GM23338 (cell line): ENCODE results near the gene ZNF222. TPM values are rescaled to one million over a fixed set of nuclear protein-coding genes. Genes with fewer than 3 reads are reported as not detected.

Experiments
- ATAC-seq: fragments of 200-7000 bp; cut with Tn5 transposase; 3 replicates; pipeline ENCODE4 v1.9.1; 2020
- DNase-seq: peaks from one replicate; pipeline ENCODE4 v3.0.0-alpha.2; 2015; ENCODE audit warnings: low spot score
- H2AFZ ChIP-seq: fragments of 200-600 bp; sonication (generic); 2 replicates; pipeline ENCODE4 v1.8.0; 2016; ENCODE audit warnings: antibody characterized with exemption, mild to moderate bottlenecking, moderate library complexity
- H3F3A ChIP-seq: fragments of 200-600 bp; sonication (generic); replicated peaks from 2 replicates; pipeline ENCODE4 v1.8.0; 2017; ENCODE audit warnings: antibody characterized with exemption, mixed run types, low read depth
- H3K27ac ChIP-seq: fragments of 200-600 bp; sonication (generic); 2 replicates; pipeline ENCODE4 v1.6.1; 2016; ENCODE audit warnings: low read depth
- H3K27me3 ChIP-seq: fragments of 200-600 bp; sonication (generic); 2 replicates; pipeline ENCODE4 v1.8.0; 2016; ENCODE audit warnings: mild to moderate bottlenecking, mixed run types, moderate library complexity; ENCODE audit not compliant: insufficient read depth
- H3K36me3 ChIP-seq: fragments of 200-600 bp; sonication (generic); 2 replicates; pipeline ENCODE4 v1.8.0; 2016; ENCODE audit warnings: mild to moderate bottlenecking; ENCODE audit not compliant: insufficient read depth
- H3K4me1 ChIP-seq: fragments of 200-600 bp; sonication (generic); 2 replicates; pipeline ENCODE4 v1.8.0; 2016; ENCODE audit warnings: mild to moderate bottlenecking, moderate library complexity; ENCODE audit not compliant: insufficient read depth
- H3K4me2 ChIP-seq: fragments of 200-600 bp; sonication (generic); 2 replicates; pipeline ENCODE4 v1.7.1; 2017; ENCODE audit warnings: mixed run types
- H3K4me3 ChIP-seq: fragments of 200-600 bp; sonication (generic); 2 replicates; pipeline ENCODE4 v1.6.1; 2016; ENCODE audit warnings: mixed run types
- H3K79me2 ChIP-seq: fragments of 200-600 bp; sonication (generic); replicated peaks from 2 replicates; pipeline ENCODE4 v1.8.0; 2017; ENCODE audit warnings: mild to moderate bottlenecking; ENCODE audit not compliant: insufficient read depth
- H3K9me2 ChIP-seq: fragments of 200-600 bp; sonication (generic); 2 replicates; pipeline ENCODE4 v1.8.0; 2017; ENCODE audit not compliant: insufficient read depth
- H4K20me1 ChIP-seq: fragments of 200-600 bp; sonication (generic); replicated peaks from 2 replicates; pipeline ENCODE4 v1.8.0; 2017; ENCODE audit warnings: mild to moderate bottlenecking; ENCODE audit not compliant: insufficient read depth
- H3K27ac Mint-ChIP-seq: 2 replicates; pipeline ENCODE4 v1.8.0; 2020; ENCODE audit warnings: inconsistent platforms, mild to moderate bottlenecking, moderate library complexity, mixed read lengths
- H3K27me3 Mint-ChIP-seq: 3 replicates; pipeline ENCODE4 v1.8.0; 2022; ENCODE audit warnings: low read depth, mild to moderate bottlenecking, moderate library complexity, mixed read lengths, inconsistent platforms; ENCODE audit not compliant: insufficient read depth, poor library complexity
- H3K36me3 Mint-ChIP-seq: 3 replicates; pipeline ENCODE4 v1.8.0; 2021; ENCODE audit warnings: low read depth, mild to moderate bottlenecking, inconsistent platforms, moderate library complexity, mixed read lengths
- H3K4me1 Mint-ChIP-seq: 3 replicates; pipeline ENCODE4 v1.8.0; 2020; ENCODE audit warnings: mild to moderate bottlenecking, inconsistent platforms, mixed read lengths
- H3K4me3 Mint-ChIP-seq: 3 replicates; pipeline ENCODE4 v1.8.0; 2021; ENCODE audit warnings: moderate library complexity, mild to moderate bottlenecking, inconsistent platforms, mixed read lengths
- H3K9me3 Mint-ChIP-seq: 3 replicates; pipeline ENCODE4 v1.8.0; 2020; ENCODE audit warnings: moderate library complexity, mild to moderate bottlenecking, inconsistent platforms, mixed read lengths
- CREB1 ChIP-seq: fragments of 250-450 bp; sonication (Bioruptor Pico); IDR thresholded peaks from 2 replicates; pipeline ENCODE4 v1.5.0; 2020; ENCODE audit warnings: low read depth, mild to moderate bottlenecking, moderate library complexity
- ETS1 ChIP-seq: IDR thresholded peaks from 2 replicates; pipeline ENCODE4 v1.6.1; 2016; ENCODE audit warnings: antibody characterized with exemption
- EZH2 ChIP-seq: fragments of 200-600 bp; sonication (generic); IDR thresholded peaks from one replicate; pipeline ENCODE4 v1.8.0; 2017; ENCODE audit warnings: antibody characterized with exemption, mild to moderate bottlenecking, low read depth; ENCODE audit not compliant: unreplicated experiment
- EZH2phosphoT487 ChIP-seq: fragments of 200-600 bp; sonication (generic); IDR thresholded peaks from one replicate; pipeline ENCODE4 v1.8.1; 2018; ENCODE audit warnings: antibody characterized with exemption; ENCODE audit not compliant: unreplicated experiment
- JUNB ChIP-seq: IDR thresholded peaks from one replicate; pipeline ENCODE4 v1.6.1; 2016; ENCODE audit warnings: antibody characterized with exemption; ENCODE audit not compliant: unreplicated experiment
- NANOG ChIP-seq: IDR thresholded peaks from 2 replicates; pipeline ENCODE4 v1.6.1; 2016; ENCODE audit warnings: antibody characterized with exemption, borderline replicate concordance
- POLR2AphosphoS5 ChIP-seq: IDR thresholded peaks from 2 replicates; pipeline ENCODE4 v1.6.1; 2016; ENCODE audit warnings: antibody characterized with exemption, low read depth
- STAT1 ChIP-seq: IDR thresholded peaks from one replicate; pipeline ENCODE4 v1.6.1; 2016; ENCODE audit warnings: antibody characterized with exemption; ENCODE audit not compliant: unreplicated experiment
- ZNF114 ChIP-seq: fragments of 250-450 bp; sonication (Bioruptor Pico); IDR thresholded peaks from 2 replicates; pipeline ENCODE4 v1.5.0; 2020; ENCODE audit warnings: mild to moderate bottlenecking, moderate library complexity
- ZNF331 ChIP-seq: fragments of 250-450 bp; sonication (Bioruptor Pico); IDR thresholded peaks from 2 replicates; pipeline ENCODE4 v1.5.0; 2020; ENCODE audit warnings: low read depth, mild to moderate bottlenecking, moderate library complexity
- polyA plus RNA-seq: library from polyadenylated mRNA; unstranded; fragments of >200 nt; fragmentation: Nextera tagmentation; extraction: Ambion mirVana; gene quantifications from 2 replicates; pipeline ENCODE4 v1.2.1, GENCODE V29; 2016
- total RNA-seq: library from RNA; depleted of rRNA; stranded (reverse); fragments of >200 nt; shearing (Covaris generic); gene quantifications from 2 replicates; pipeline ENCODE4 v1.2.3, GENCODE V29; 2014
- TF ChIP-seq, protein P1 (sequence below): IDR thresholded peaks from one replicate; pipeline ENCODE4 v1.6.1; 2018; ENCODE audit warnings: antibody characterized with exemption; ENCODE audit not compliant: unreplicated experiment
- TF ChIP-seq, protein P2 (sequence below), 2 experiments: fragments of 200-600 bp in 1 of 2; sonication (generic) in 1 of 2; conservative IDR thresholded peaks; 2 replicates each; pipeline versions ENCODE4 v1.5.1 to v1.6.1; 2016 to 2017; ENCODE audit warnings: antibody characterized with exemption in 2 of 2, low read depth in 2 of 2, mild to moderate bottlenecking in 2 of 2, moderate library complexity in 1 of 2
- TF ChIP-seq, protein P3 (sequence below): fragments of 250-450 bp; sonication (Bioruptor Pico); IDR thresholded peaks from 2 replicates; pipeline ENCODE4 v1.5.0; 2020; ENCODE audit warnings: mild to moderate bottlenecking, moderate library complexity

The ZNF222 gene
- total and polyA plus RNA-seq, 2 experiments from 2014 or later: 2.3 to 2.6 TPM

GRCh38 chr19:43997631-43998290 is 27.4 kb upstream of the ZNF222 start:
- Mint-ChIP-seq H3K36me3 (peaks cover 34% of the 10 kb centered on the region), H3K4me3 (no peak overlapping the region), H3K27me3 (peaks cover 9% of the 10 kb centered on the region), H3K9me3 (no peaks in the 10 kb centered on the region), H3K27ac (no peak overlapping the region), H3K4me1 (peaks cover 6% of the 10 kb centered on the region; the same call in 2 of the 3 replicates)
- H4K20me1 ChIP-seq: no peaks in the 10 kb centered on the region
- no peak for TF ChIP-seq CREB1 (CRISPR knock-in tag)
- no peak for TF ChIP-seq ZNF114 (CRISPR knock-in tag)
- TF ChIP-seq, protein P1, sequence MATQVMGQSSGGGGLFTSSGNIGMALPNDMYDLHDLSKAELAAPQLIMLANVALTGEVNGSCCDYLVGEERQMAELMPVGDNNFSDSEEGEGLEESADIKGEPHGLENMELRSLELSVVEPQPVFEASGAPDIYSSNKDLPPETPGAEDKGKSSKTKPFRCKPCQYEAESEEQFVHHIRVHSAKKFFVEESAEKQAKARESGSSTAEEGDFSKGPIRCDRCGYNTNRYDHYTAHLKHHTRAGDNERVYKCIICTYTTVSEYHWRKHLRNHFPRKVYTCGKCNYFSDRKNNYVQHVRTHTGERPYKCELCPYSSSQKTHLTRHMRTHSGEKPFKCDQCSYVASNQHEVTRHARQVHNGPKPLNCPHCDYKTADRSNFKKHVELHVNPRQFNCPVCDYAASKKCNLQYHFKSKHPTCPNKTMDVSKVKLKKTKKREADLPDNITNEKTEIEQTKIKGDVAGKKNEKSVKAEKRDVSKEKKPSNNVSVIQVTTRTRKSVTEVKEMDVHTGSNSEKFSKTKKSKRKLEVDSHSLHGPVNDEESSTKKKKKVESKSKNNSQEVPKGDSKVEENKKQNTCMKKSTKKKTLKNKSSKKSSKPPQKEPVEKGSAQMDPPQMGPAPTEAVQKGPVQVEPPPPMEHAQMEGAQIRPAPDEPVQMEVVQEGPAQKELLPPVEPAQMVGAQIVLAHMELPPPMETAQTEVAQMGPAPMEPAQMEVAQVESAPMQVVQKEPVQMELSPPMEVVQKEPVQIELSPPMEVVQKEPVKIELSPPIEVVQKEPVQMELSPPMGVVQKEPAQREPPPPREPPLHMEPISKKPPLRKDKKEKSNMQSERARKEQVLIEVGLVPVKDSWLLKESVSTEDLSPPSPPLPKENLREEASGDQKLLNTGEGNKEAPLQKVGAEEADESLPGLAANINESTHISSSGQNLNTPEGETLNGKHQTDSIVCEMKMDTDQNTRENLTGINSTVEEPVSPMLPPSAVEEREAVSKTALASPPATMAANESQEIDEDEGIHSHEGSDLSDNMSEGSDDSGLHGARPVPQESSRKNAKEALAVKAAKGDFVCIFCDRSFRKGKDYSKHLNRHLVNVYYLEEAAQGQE: no peak
- no peak for TF ChIP-seq EZH2phosphoT487
- TF ChIP-seq, protein P2, sequence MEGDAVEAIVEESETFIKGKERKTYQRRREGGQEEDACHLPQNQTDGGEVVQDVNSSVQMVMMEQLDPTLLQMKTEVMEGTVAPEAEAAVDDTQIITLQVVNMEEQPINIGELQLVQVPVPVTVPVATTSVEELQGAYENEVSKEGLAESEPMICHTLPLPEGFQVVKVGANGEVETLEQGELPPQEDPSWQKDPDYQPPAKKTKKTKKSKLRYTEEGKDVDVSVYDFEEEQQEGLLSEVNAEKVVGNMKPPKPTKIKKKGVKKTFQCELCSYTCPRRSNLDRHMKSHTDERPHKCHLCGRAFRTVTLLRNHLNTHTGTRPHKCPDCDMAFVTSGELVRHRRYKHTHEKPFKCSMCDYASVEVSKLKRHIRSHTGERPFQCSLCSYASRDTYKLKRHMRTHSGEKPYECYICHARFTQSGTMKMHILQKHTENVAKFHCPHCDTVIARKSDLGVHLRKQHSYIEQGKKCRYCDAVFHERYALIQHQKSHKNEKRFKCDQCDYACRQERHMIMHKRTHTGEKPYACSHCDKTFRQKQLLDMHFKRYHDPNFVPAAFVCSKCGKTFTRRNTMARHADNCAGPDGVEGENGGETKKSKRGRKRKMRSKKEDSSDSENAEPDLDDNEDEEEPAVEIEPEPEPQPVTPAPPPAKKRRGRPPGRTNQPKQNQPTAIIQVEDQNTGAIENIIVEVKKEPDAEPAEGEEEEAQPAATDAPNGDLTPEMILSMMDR (conservative IDR thresholded peaks at IDR 0.05; ENCODE audit: low read depth in 2 of 2): no peak
- TF ChIP-seq NANOG: no peak
- TF ChIP-seq ETS1: no peak
- no peak for TF ChIP-seq JUNB
- no peak for TF ChIP-seq EZH2
- TF ChIP-seq POLR2AphosphoS5: no peak
- TF ChIP-seq, protein P3, sequence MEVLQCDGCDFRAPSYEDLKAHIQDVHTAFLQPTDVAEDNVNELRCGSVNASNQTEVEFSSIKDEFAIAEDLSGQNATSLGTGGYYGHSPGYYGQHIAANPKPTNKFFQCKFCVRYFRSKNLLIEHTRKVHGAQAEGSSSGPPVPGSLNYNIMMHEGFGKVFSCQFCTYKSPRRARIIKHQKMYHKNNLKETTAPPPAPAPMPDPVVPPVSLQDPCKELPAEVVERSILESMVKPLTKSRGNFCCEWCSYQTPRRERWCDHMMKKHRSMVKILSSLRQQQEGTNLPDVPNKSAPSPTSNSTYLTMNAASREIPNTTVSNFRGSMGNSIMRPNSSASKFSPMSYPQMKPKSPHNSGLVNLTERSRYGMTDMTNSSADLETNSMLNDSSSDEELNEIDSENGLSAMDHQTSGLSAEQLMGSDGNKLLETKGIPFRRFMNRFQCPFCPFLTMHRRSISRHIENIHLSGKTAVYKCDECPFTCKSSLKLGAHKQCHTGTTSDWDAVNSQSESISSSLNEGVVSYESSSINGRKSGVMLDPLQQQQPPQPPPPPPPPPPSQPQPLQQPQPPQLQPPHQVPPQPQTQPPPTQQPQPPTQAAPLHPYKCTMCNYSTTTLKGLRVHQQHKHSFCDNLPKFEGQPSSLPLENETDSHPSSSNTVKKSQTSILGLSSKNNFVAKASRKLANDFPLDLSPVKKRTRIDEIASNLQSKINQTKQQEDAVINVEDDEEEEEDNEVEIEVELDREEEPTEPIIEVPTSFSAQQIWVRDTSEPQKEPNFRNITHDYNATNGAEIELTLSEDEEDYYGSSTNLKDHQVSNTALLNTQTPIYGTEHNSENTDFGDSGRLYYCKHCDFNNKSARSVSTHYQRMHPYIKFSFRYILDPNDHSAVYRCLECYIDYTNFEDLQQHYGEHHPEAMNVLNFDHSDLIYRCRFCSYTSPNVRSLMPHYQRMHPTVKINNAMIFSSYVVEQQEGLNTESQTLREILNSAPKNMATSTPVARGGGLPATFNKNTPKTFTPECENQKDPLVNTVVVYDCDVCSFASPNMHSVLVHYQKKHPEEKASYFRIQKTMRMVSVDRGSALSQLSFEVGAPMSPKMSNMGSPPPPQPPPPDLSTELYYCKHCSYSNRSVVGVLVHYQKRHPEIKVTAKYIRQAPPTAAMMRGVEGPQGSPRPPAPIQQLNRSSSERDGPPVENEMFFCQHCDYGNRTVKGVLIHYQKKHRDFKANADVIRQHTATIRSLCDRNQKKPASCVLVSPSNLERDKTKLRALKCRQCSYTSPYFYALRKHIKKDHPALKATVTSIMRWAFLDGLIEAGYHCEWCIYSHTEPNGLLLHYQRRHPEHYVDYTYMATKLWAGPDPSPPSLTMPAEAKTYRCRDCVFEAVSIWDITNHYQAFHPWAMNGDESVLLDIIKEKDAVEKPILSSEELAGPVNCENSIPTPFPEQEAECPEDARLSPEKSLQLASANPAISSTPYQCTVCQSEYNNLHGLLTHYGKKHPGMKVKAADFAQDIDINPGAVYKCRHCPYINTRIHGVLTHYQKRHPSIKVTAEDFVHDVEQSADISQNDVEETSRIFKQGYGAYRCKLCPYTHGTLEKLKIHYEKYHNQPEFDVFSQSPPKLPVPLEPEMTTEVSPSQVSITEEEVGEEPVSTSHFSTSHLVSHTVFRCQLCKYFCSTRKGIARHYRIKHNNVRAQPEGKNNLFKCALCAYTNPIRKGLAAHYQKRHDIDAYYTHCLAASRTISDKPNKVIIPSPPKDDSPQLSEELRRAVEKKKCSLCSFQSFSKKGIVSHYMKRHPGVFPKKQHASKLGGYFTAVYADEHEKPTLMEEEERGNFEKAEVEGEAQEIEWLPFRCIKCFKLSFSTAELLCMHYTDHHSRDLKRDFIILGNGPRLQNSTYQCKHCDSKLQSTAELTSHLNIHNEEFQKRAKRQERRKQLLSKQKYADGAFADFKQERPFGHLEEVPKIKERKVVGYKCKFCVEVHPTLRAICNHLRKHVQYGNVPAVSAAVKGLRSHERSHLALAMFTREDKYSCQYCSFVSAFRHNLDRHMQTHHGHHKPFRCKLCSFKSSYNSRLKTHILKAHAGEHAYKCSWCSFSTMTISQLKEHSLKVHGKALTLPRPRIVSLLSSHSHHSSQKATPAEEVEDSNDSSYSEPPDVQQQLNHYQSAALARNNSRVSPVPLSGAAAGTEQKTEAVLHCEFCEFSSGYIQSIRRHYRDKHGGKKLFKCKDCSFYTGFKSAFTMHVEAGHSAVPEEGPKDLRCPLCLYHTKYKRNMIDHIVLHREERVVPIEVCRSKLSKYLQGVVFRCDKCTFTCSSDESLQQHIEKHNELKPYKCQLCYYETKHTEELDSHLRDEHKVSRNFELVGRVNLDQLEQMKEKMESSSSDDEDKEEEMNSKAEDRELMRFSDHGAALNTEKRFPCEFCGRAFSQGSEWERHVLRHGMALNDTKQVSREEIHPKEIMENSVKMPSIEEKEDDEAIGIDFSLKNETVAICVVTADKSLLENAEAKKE (CRISPR knock-in tag): no peak
- TF ChIP-seq STAT1: no peak
- no peak for TF ChIP-seq ZNF331
- no peak overlapping the region for H2AFZ ChIP-seq
- H3K79me2 ChIP-seq: no peaks in the 10 kb centered on the region
- H3K36me3 ChIP-seq: peaks cover 15% of the 10 kb centered on the region; the same call in 1 of the 2 replicates
- no peak overlapping the region for H3K27ac ChIP-seq
- ATAC-seq (peak; percentile 14; the same call in 1 of the 3 replicates), DNase-seq (peak; percentile 28)
- no peaks in the 10 kb centered on the region for H3K4me1 ChIP-seq
- H3K4me3 ChIP-seq: no peak overlapping the region
- H3F3A ChIP-seq: no peaks in the 10 kb centered on the region
- 0 out of 2 replicates have a peak, but pooled peaks cover 3% of the 10 kb centered on the region for H3K9me2 ChIP-seq
- H3K27me3 ChIP-seq: no peaks in the 10 kb centered on the region
- H3K4me2 ChIP-seq: no peak overlapping the region
